Suppressor macrophage treated with lipopolysaccharide for 4 hours (primary cell): ENCODE data around the gene FOXF1.

ENCODE experiments used
- DNase-seq: peaks from one replicate; pipeline ENCODE4 v3.0.0-alpha.2; 2020

The FOXF1 gene

GRCh38 chr16:86563469-86564345 lies 53.4 kb downstream of the FOXF1 start:
- peak; percentile 93 for DNase-seq
